Neutrophil (primary cell): ENCODE results near the gene NEDD4L.

Experiments
- H3K27ac ChIP-seq: fragments of 200-600 bp; sonication (generic); 2 replicates; pipeline ENCODE4 v1.5.1; 2016; ENCODE audit warnings: mild to moderate bottlenecking, moderate library complexity
- H3K27me3 ChIP-seq: fragments of 200-600 bp; sonication (generic); 2 replicates; pipeline ENCODE4 v1.6.0; 2016; ENCODE audit warnings: mild to moderate bottlenecking
- H3K36me3 ChIP-seq: fragments of 200-600 bp; sonication (generic); 2 replicates; pipeline ENCODE4 v1.5.1; 2017
- H3K4me1 ChIP-seq, 2 experiments: fragments of 200-600 bp in 1 of 2; sonication (generic) in 1 of 2; 1 replicate in 1 of 2; 2 replicates in 1 of 2; pipeline versions ENCODE4 v1.5.1 to v1.6.1; 2013 to 2016; ENCODE audit warnings: low read depth in 1 of 2, low read length in 1 of 2, mild to moderate bottlenecking in 1 of 2, moderate library complexity in 1 of 2; ENCODE audit not compliant: control insufficient read depth in 1 of 2, insufficient read depth in 1 of 2
- H3K4me3 ChIP-seq, 2 experiments: fragments of 200-600 bp in 1 of 2; sonication (generic) in 1 of 2; 1 replicate in 1 of 2; 2 replicates in 1 of 2; pipeline ENCODE4 v1.5.1; 2013 to 2016; ENCODE audit warnings: low read depth in 1 of 2, low read length in 1 of 2, mild to moderate bottlenecking in 1 of 2, moderate library complexity in 1 of 2
- H3K9me3 ChIP-seq: fragments of 200-600 bp; sonication (generic); 2 replicates; pipeline ENCODE4 v1.5.1; 2016
- TF ChIP-seq, protein P1 (sequence below): fragments of 200-600 bp; sonication (generic); IDR thresholded peaks from 2 replicates; pipeline ENCODE4 v1.5.1; 2016; ENCODE audit warnings: antibody characterized with exemption

The NEDD4L gene

DNA sequence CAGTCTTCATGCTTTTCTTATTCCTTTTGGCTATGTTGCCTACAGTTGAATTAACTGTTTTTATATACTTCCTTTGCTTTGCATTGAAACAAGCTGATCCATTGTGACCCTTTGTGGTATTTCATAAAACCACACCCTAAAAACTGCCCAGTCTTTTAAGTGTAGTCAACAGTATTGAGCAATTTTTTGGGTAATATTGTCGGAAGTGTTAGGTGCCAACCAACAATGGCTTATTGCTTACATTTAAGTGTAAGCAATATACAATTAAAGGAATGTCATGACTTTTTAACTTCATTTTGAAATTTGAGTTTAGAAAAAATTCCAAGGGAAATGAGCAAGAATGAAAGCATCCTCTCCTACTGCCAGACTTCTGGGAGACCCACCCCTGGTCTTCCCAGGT is 174.1 kb downstream of the NEDD4L start:
- Histone ChIP-seq H3K27ac (no peak overlapping the region), H3K27me3 (peaks cover 95% of the 10 kb centered on the region), H3K36me3 (no peaks in the 10 kb centered on the region), H3K4me3 (no peak overlapping the region), H3K4me1 (no peaks in the 10 kb centered on the region), H3K9me3 (no peaks in the 10 kb centered on the region)
- TF ChIP-seq, protein P1, sequence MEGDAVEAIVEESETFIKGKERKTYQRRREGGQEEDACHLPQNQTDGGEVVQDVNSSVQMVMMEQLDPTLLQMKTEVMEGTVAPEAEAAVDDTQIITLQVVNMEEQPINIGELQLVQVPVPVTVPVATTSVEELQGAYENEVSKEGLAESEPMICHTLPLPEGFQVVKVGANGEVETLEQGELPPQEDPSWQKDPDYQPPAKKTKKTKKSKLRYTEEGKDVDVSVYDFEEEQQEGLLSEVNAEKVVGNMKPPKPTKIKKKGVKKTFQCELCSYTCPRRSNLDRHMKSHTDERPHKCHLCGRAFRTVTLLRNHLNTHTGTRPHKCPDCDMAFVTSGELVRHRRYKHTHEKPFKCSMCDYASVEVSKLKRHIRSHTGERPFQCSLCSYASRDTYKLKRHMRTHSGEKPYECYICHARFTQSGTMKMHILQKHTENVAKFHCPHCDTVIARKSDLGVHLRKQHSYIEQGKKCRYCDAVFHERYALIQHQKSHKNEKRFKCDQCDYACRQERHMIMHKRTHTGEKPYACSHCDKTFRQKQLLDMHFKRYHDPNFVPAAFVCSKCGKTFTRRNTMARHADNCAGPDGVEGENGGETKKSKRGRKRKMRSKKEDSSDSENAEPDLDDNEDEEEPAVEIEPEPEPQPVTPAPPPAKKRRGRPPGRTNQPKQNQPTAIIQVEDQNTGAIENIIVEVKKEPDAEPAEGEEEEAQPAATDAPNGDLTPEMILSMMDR: no peak

DNA sequence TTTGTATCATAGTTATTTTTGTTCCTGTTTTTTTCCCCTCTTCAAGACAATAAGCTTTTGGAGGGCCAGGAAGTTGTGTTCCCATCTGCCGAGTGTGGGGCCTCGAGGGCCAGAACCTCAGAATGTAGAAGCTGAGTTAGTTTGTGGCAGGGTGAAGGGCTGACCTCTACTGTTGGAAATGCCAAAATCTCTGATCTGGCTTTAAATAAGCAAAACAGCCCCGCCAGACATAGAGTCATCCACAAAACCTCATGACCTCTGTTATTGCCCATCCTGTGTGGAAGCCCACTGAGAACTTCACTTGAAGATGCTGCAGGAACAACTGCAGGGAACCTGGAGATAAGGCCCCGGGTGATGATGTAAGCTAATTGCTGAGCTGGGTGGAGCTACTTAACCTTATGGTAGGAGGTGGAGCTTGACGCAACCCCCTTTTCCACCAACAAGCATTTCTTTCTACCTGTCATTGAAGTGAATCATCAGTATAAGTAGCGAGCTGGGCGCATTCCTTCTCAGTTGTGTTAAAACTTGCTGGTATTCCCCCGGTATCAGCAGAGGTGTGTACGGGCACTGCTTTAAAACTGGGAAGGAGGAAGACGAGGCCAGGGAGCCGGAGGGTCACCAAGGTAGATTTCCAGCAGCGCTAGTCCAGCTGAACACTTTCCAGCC is 177.2 kb downstream of the NEDD4L start:
- Histone ChIP-seq H3K27ac (no peak overlapping the region), H3K4me1 (no peaks in the 10 kb centered on the region), H3K36me3 (no peaks in the 10 kb centered on the region), H3K4me3 (no peak overlapping the region), H3K27me3 (peaks cover 96% of the 10 kb centered on the region), H3K9me3 (no peaks in the 10 kb centered on the region)
- TF ChIP-seq, protein P1: no peak

DNA sequence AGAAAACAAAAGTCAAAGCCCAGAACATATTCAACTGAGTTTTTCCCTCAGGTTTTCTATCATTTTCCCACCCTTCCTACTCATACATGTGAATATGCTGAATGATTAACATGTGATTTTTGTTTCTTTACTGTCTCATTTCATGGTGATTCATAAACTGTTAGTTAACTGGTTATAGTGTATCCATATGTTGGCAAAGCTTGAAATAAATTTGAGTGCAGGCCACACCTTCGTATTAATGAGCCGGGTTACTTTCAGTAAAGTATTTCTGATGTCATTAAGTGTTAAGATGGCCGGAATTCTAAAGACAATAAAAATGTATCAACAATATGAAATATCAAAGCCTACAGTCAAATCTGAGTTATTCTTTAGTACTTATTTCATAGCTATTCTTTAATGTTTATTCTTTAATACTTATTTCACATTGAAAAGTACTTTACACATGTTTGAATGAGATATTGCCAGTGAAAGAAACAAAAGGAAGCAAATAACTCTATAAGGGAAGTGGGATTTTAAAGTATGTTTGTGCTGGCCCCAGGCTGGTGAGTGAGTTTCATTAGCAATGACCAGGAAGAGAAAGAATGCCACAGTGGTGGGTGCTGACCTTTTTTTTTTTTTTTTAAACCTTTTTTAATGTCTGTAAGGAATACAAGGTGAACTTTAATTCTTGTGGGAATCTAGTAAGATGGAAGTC is 178.6 kb downstream of the NEDD4L start:
- TF ChIP-seq, protein P1: no peak
- H3K9me3 ChIP-seq: no peaks in the 10 kb centered on the region
- H3K27me3 ChIP-seq: peaks cover 96% of the 10 kb centered on the region

DNA sequence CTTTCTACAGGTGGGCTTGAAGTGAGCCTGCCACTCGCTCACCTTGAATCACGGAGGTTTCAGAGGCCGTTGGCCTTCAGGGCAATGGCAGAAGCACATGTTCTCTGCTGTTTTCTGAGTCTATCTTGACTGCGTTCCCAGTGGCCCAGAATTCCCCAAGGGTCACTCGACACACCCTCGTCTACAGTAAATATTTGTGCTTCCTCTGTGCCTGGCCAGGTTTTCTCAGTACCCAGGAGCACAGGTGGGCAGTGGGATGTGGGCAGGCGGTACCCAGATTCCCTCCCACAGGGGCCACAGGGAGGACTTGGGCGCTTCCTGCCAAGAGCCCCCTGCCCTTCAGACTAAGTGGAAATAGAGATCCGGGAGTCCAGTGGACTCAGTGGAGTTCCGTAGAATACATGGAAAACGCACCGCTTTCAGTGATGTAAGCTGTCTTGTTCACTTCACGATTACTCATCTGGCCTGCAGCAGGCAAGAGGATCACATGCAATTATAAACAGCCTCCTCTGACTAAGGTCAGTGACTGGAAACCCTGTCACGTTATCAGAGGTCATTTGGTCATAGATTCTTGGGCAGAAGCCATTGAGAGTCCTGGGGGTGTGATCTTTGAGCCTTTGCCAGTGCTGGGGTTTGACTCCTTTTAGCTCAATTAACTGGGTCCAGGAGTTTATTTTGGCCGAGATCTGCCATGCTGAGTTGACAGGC is 179.8 kb downstream of the NEDD4L start:
- Histone ChIP-seq H3K9me3 (no peaks in the 10 kb centered on the region), H3K4me1 (no peaks in the 10 kb centered on the region), H3K27ac (no peak overlapping the region), H3K36me3 (no peaks in the 10 kb centered on the region), H3K27me3 (peaks cover 92% of the 10 kb centered on the region), H3K4me3 (no peak overlapping the region)
- TF ChIP-seq, protein P1: no peak

More for the DNA sequence above, 178.6 kb downstream of the NEDD4L start:
- Histone ChIP-seq H3K27ac (no peak overlapping the region), H3K4me1 (no peaks in the 10 kb centered on the region), H3K36me3 (no peaks in the 10 kb centered on the region), H3K4me3 (no peak overlapping the region)

DNA sequence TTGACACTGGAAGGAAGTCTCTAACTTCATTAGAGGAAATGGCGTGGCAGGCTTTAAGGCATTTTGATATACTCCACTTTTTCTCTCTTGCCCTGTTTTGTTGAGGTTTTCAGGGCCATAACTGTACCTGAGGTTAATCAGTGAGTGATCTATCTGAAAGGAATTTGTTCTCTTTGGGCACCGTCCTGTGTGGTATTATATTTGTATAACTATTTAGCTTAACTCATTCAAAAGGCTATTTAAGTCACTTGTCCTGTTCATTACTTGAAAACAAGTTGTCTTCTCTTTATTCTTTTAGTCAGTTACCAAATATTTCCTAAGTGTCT is 180.4 kb downstream of the NEDD4L start:
- no peaks in the 10 kb centered on the region for H3K4me1 ChIP-seq
- no peak overlapping the region for H3K27ac ChIP-seq
- no peak overlapping the region for H3K4me3 ChIP-seq

More for the DNA sequence above, 180.4 kb downstream of the NEDD4L start:
- H3K27me3 ChIP-seq: peaks cover 86% of the 10 kb centered on the region
- no peaks in the 10 kb centered on the region for H3K9me3 ChIP-seq
- no peaks in the 10 kb centered on the region for H3K36me3 ChIP-seq
- TF ChIP-seq, protein P1: no peak
